ENCODE results near the gene PIGN.

- TF ChIP-seq, protein P1, sequence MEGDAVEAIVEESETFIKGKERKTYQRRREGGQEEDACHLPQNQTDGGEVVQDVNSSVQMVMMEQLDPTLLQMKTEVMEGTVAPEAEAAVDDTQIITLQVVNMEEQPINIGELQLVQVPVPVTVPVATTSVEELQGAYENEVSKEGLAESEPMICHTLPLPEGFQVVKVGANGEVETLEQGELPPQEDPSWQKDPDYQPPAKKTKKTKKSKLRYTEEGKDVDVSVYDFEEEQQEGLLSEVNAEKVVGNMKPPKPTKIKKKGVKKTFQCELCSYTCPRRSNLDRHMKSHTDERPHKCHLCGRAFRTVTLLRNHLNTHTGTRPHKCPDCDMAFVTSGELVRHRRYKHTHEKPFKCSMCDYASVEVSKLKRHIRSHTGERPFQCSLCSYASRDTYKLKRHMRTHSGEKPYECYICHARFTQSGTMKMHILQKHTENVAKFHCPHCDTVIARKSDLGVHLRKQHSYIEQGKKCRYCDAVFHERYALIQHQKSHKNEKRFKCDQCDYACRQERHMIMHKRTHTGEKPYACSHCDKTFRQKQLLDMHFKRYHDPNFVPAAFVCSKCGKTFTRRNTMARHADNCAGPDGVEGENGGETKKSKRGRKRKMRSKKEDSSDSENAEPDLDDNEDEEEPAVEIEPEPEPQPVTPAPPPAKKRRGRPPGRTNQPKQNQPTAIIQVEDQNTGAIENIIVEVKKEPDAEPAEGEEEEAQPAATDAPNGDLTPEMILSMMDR (IDR thresholded peaks at IDR 0.05), result no peak
- no peak for TF ChIP-seq POLR2A (IDR thresholded peaks at IDR 0.05)
Measured at GRCh38 chr18:62119884-62120283, 67.0 kb downstream of the PIGN start.
